NCI-H526 treated with DMSO at 0.1 percent for 48 hours (cell line): ENCODE measurements around the gene IL9R.
"Not testable (repeated sequence)": the region's sequence is repeated elsewhere in the genome, so short reads cannot be mapped to it uniquely, and the experiment has no call there.

ENCODE experiments used
- DNase-seq: peaks from one replicate; lab custom pipeline; 2025; lab: John Stamatoyannopoulos, UW

IL9R gene

GRCh38 chrX:155997436-155997835 lies at the start of gene IL9R:
TSS of gene IL9R (plus strand) at chrX:155997696. CDS start at chrX:155997760, 64 bp downstream.
- no peak for DNase-seq

GRCh38 chrX:155949098-155949497 lies 48.4 kb upstream of the IL9R start:
- DNase-seq = no peak

- DNase-seq = no peak
These were observed 46.2 kb upstream of the IL9R start for GRCh38 chrX:155951237-155951789.

GRCh38 chrX:155953055-155953454 lies 44.4 kb upstream of the IL9R start:
- no peak for DNase-seq

- DNase-seq = no peak
These were observed 42.7 kb upstream of the IL9R start for GRCh38 chrX:155954793-155955192.

- no peak for DNase-seq
These were observed 41.4 kb upstream of the IL9R start for GRCh38 chrX:155956099-155956498.

- no peak for DNase-seq
These were observed 40.8 kb upstream of the IL9R start for GRCh38 chrX:155956649-155957048.

- no peak for DNase-seq
These were observed 39.7 kb upstream of the IL9R start for GRCh38 chrX:155957843-155958242.

GRCh38 chrX:155959018-155959587 lies 38.4 kb upstream of the IL9R start:
- no peak for DNase-seq

GRCh38 chrX:155962906-155963305 lies 34.6 kb upstream of the IL9R start:
- no peak for DNase-seq

- DNase-seq = peak; percentile 73
These were observed 30.6 kb upstream of the IL9R start for GRCh38 chrX:155966876-155967275.

GRCh38 chrX:155967653-155968325 lies 29.7 kb upstream of the IL9R start:
- no peak for DNase-seq

GRCh38 chrX:155968326-155968661 lies 29.2 kb upstream of the IL9R start:
- DNase-seq = no peak

GRCh38 chrX:155968791-155969190 lies 28.7 kb upstream of the IL9R start:
- no peak for DNase-seq

GRCh38 chrX:155971658-155972057 lies 25.8 kb upstream of the IL9R start:
- peak; percentile 7 for DNase-seq

- not testable (repeated sequence) for DNase-seq
These were observed 25.3 kb upstream of the IL9R start for GRCh38 chrX:155972241-155972640.

GRCh38 chrX:155983326-155983725 lies 14.2 kb upstream of the IL9R start:
- DNase-seq = no peak

- DNase-seq = no peak
These were observed 12.3 kb upstream of the IL9R start for GRCh38 chrX:155985208-155985607.

GRCh38 chrX:155986995-155987394 lies 10.5 kb upstream of the IL9R start:
- DNase-seq = not testable (repeated sequence)

GRCh38 chrX:155988859-155989258 lies 8.6 kb upstream of the IL9R start:
- no peak for DNase-seq

- no peak for DNase-seq
These were observed 4.1 kb upstream of the IL9R start for GRCh38 chrX:155993421-155993820.

- DNase-seq = no peak
These were observed 2.1 kb upstream of the IL9R start for GRCh38 chrX:155995321-155995875.

GRCh38 chrX:155998116-155998515 lies 620 bp downstream of the IL9R start:
- DNase-seq = no peak
